ENCODE measurements around the gene DNM1L.

The DNM1L gene

DNA sequence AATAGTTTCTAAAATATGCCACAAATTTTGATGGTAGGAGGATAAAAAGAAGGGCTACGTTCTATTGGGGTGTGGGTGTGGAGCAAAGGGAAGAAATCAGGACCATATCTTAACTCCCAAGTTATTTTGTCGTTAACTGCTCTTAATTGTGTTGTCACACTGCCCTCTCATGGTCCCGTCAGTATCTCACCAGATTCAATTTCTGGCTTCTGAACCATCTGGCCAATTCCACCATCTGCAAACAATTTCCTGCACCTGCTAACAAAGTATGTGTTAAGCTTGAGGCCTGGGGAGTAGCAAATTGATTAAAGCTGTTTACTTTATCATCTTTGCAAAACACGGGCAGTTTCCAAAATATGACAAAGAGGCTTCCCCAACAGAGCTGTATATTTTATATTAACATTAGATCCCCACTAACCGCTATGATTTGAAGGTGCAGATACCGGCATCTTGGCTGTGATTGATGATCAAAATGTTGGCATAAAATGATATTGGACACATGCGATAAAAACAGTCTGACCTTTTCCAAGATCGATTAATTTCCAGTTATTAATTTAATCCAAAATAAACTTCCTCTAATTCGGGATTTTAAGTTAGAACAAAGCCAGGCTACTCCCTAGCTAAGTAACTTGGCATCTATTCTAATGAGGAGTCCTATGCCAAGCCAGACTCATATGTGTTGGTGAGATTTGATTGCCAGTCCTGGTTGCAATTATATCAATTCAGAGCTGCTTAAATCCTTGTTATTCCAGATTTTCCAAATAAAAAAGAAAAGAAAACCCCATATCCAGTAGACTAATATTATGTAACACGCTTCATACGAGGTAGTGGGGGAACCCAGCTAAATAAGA, 6.9 kb upstream of the DNM1L start:
- TF ChIP-seq TCF12 (IDR thresholded peaks at IDR 0.05; ENCODE audit: low read depth) (no peak), ZBTB7A (IDR thresholded peaks at IDR 0.05; ENCODE audit: low read depth) (no peak), RAD21 (IDR thresholded peaks at IDR 0.05; ENCODE audit: low read depth) (peak; percentile 92), FOXM1 (IDR thresholded peaks at IDR 0.05; ENCODE audit: borderline replicate concordance, low read depth) (no peak), EP300 (IDR thresholded peaks at IDR 0.05; ENCODE audit: borderline replicate concordance) (no peak), TEAD4 (IDR thresholded peaks at IDR 0.05) (no peak), NFIC (IDR thresholded peaks at IDR 0.05) (no peak)
- TF ChIP-seq, protein P1, sequence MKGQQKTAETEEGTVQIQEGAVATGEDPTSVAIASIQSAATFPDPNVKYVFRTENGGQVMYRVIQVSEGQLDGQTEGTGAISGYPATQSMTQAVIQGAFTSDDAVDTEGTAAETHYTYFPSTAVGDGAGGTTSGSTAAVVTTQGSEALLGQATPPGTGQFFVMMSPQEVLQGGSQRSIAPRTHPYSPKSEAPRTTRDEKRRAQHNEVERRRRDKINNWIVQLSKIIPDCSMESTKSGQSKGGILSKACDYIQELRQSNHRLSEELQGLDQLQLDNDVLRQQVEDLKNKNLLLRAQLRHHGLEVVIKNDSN (IDR thresholded peaks at IDR 0.05): no peak
- TF ChIP-seq, protein P2, sequence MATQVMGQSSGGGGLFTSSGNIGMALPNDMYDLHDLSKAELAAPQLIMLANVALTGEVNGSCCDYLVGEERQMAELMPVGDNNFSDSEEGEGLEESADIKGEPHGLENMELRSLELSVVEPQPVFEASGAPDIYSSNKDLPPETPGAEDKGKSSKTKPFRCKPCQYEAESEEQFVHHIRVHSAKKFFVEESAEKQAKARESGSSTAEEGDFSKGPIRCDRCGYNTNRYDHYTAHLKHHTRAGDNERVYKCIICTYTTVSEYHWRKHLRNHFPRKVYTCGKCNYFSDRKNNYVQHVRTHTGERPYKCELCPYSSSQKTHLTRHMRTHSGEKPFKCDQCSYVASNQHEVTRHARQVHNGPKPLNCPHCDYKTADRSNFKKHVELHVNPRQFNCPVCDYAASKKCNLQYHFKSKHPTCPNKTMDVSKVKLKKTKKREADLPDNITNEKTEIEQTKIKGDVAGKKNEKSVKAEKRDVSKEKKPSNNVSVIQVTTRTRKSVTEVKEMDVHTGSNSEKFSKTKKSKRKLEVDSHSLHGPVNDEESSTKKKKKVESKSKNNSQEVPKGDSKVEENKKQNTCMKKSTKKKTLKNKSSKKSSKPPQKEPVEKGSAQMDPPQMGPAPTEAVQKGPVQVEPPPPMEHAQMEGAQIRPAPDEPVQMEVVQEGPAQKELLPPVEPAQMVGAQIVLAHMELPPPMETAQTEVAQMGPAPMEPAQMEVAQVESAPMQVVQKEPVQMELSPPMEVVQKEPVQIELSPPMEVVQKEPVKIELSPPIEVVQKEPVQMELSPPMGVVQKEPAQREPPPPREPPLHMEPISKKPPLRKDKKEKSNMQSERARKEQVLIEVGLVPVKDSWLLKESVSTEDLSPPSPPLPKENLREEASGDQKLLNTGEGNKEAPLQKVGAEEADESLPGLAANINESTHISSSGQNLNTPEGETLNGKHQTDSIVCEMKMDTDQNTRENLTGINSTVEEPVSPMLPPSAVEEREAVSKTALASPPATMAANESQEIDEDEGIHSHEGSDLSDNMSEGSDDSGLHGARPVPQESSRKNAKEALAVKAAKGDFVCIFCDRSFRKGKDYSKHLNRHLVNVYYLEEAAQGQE (IDR thresholded peaks at IDR 0.05; ENCODE audit: low read depth): no peak

DNA sequence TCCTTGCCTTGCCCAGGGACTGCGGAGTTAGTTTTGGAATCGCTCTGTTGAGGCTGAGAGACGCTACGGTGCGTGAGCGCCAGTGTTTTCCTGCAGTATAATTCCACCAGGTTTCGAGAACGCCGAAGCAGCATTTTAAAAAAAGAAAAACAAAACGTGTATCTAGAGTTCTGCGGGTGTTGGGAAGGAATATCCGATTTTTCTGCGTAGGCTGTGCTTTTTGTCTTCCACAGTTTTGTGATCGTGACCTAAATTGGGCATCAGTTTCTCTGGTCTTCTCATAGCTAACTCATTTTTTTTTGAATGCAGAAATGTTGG, 778 bp downstream of the DNM1L start:
- no peak for TF ChIP-seq FOXM1 (IDR thresholded peaks at IDR 0.05; ENCODE audit: borderline replicate concordance, low read depth)
- TF ChIP-seq NFIC (IDR thresholded peaks at IDR 0.05): no peak
- TF ChIP-seq YY1 (IDR thresholded peaks at IDR 0.05; ENCODE audit: low read depth): no peak
- no peak for TF ChIP-seq RAD21 (IDR thresholded peaks at IDR 0.05; ENCODE audit: low read depth)
- TF ChIP-seq, protein P1 (IDR thresholded peaks at IDR 0.05): no peak
- TF ChIP-seq, protein P3, sequence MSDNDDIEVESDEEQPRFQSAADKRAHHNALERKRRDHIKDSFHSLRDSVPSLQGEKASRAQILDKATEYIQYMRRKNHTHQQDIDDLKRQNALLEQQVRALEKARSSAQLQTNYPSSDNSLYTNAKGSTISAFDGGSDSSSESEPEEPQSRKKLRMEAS (IDR thresholded peaks at IDR 0.05): no peak
- TF ChIP-seq CREB1 (IDR thresholded peaks at IDR 0.05; ENCODE audit: low read depth): no peak
- TF ChIP-seq ZBTB7A (IDR thresholded peaks at IDR 0.05; ENCODE audit: low read depth): no peak
- TF ChIP-seq TAF1 (IDR thresholded peaks at IDR 0.05; ENCODE audit: low read depth): no peak
- no peak for TF ChIP-seq TCF12 (IDR thresholded peaks at IDR 0.05; ENCODE audit: low read depth)
- TF ChIP-seq, protein P2 (IDR thresholded peaks at IDR 0.05; ENCODE audit: low read depth): no peak
- TF ChIP-seq CEBPB (IDR thresholded peaks at IDR 0.05): no peak
- no peak for TF ChIP-seq EP300 (IDR thresholded peaks at IDR 0.05; ENCODE audit: borderline replicate concordance)
- TF ChIP-seq TEAD4 (IDR thresholded peaks at IDR 0.05): no peak
- no peak for TF ChIP-seq EGR1 (IDR thresholded peaks at IDR 0.05)

DNA sequence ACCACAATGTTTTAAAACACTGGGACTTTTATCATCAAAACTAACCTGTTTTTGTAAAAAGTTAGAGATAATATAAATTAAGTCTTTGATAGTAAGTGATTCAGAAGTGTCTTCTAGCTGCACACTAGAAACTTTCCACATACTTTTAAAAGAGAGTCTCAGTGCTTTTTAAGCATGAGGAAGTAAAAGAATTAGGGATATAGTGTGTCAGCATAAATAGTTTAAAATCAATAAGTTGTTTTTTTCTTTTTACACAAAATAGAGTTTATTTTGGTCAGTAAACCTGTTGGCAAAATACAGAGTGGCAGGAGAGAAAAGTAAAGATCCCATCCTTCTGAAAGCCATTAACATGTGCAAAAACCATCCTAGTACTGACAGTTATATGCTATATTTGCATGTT, 1.7 kb downstream of the DNM1L start:
- TF ChIP-seq, protein P1 (IDR thresholded peaks at IDR 0.05): no peak
- TF ChIP-seq CEBPB (IDR thresholded peaks at IDR 0.05) (no peak), CREB1 (IDR thresholded peaks at IDR 0.05; ENCODE audit: low read depth) (no peak), EP300 (IDR thresholded peaks at IDR 0.05; ENCODE audit: borderline replicate concordance) (no peak), YY1 (IDR thresholded peaks at IDR 0.05; ENCODE audit: low read depth) (no peak), TCF12 (IDR thresholded peaks at IDR 0.05; ENCODE audit: low read depth) (no peak), TEAD4 (IDR thresholded peaks at IDR 0.05) (no peak), ZBTB7A (IDR thresholded peaks at IDR 0.05; ENCODE audit: low read depth) (no peak), NFIC (IDR thresholded peaks at IDR 0.05) (no peak), RAD21 (IDR thresholded peaks at IDR 0.05; ENCODE audit: low read depth) (no peak), EGR1 (IDR thresholded peaks at IDR 0.05) (no peak), TAF1 (IDR thresholded peaks at IDR 0.05; ENCODE audit: low read depth) (no peak), FOXM1 (IDR thresholded peaks at IDR 0.05; ENCODE audit: borderline replicate concordance, low read depth) (no peak)
- TF ChIP-seq, protein P2 (IDR thresholded peaks at IDR 0.05; ENCODE audit: low read depth): no peak
- TF ChIP-seq, protein P3 (IDR thresholded peaks at IDR 0.05): no peak

Measured in Ishikawa (cell line).